RPMI8226 (cell line): Measurements from ENCODE around the gene MCEMP1.

ENCODE experiments used
- DNase-seq: peaks from one replicate; pipeline ENCODE4 v3.0.0-alpha.2; 2015

The MCEMP1 gene

GRCh38 chr19:7672522-7672921, 4.4 kb upstream of the MCEMP1 start:
- no peak for DNase-seq

GRCh38 chr19:7674010-7675005, 2.6 kb upstream of the MCEMP1 start:
- DNase-seq, result peak; percentile 89

- DNase-seq, result no peak
Measured at GRCh38 chr19:7676376-7676775, 514 bp upstream of the MCEMP1 start.

- DNase-seq, result no peak
Measured at GRCh38 chr19:7677669-7678311, 900 bp downstream of the MCEMP1 start.

- peak; percentile 73 for DNase-seq
Measured at GRCh38 chr19:7678971-7679751, 2.3 kb downstream of the MCEMP1 start.

- DNase-seq, result no peak
Measured at GRCh38 chr19:7679771-7680605, 3.1 kb downstream of the MCEMP1 start.

GRCh38 chr19:7680606-7681339, 3.9 kb downstream of the MCEMP1 start, which contains the start of gene TRAPPC5:
Gene TRAPPC5 (plus strand): TSS chr19:7680833. CDS start chr19:7682254, 1,421 bp downstream.
- peak; percentile 92 for DNase-seq

- DNase-seq, result peak; percentile 74
Measured at GRCh38 chr19:7681340-7682174, 4.7 kb downstream of the MCEMP1 start.

GRCh38 chr19:7682175-7682855, 5.4 kb downstream of the MCEMP1 start:
- DNase-seq, result no peak

- DNase-seq, result no peak
Measured at GRCh38 chr19:7685546-7686445, 8.9 kb downstream of the MCEMP1 start.

GRCh38 chr19:7687177-7687576, 10.3 kb downstream of the MCEMP1 start:
- DNase-seq, result no peak

- DNase-seq, result no peak
Measured at GRCh38 chr19:7689165-7689564, 12.3 kb downstream of the MCEMP1 start.

- no peak for DNase-seq
Measured at GRCh38 chr19:7690779-7691258, 13.9 kb downstream of the MCEMP1 start.

- no peak for DNase-seq
Measured at GRCh38 chr19:7691497-7691896, 14.6 kb downstream of the MCEMP1 start.

GRCh38 chr19:7692417-7693088, 15.7 kb downstream of the MCEMP1 start:
- DNase-seq, result no peak

- DNase-seq, result no peak
Measured at GRCh38 chr19:7694499-7694898, 17.6 kb downstream of the MCEMP1 start.

GRCh38 chr19:7697721-7698287, 20.9 kb downstream of the MCEMP1 start:
- DNase-seq, result no peak

GRCh38 chr19:7698583-7698982, 21.7 kb downstream of the MCEMP1 start:
- DNase-seq, result peak; percentile 35
